Measurements from ENCODE around the gene CACNG6. TPM values are rescaled to one million over a fixed set of nuclear protein-coding genes. Genes with fewer than 3 reads are reported as not detected.
A peak's percentile ranks its signal among the peaks of the same experiment; 100 is the strongest.

Gene CACNG6
- total RNA-seq, 1 donor from 2014 or later = 0.27 TPM

DNA sequence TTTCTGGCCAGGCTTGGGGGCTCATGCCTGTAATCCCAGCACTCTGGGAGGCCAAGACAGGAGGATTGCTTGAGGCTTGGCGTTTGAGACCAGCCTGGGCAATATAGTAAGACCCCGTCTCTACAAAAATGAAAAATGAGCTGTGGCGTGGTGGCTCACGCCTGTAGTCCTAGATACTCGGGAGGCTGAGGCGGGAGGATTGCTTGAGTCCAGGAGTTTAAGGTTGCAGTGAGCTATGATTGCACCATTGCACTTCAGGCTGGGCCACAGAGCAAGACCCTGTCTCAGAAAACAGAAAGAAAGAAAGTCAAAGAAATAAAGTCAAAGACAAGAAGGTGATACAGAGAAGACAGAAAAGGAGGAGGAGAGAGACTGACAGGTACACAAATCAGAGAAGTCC, 2.5 kb upstream of the CACNG6 start:
- H3K4me3 Mint-ChIP-seq = peak overlapping the region; percentile 10
- H3K27me3 Mint-ChIP-seq = peaks cover 29% of the 10 kb centered on the region
- TF ChIP-seq, protein P1, sequence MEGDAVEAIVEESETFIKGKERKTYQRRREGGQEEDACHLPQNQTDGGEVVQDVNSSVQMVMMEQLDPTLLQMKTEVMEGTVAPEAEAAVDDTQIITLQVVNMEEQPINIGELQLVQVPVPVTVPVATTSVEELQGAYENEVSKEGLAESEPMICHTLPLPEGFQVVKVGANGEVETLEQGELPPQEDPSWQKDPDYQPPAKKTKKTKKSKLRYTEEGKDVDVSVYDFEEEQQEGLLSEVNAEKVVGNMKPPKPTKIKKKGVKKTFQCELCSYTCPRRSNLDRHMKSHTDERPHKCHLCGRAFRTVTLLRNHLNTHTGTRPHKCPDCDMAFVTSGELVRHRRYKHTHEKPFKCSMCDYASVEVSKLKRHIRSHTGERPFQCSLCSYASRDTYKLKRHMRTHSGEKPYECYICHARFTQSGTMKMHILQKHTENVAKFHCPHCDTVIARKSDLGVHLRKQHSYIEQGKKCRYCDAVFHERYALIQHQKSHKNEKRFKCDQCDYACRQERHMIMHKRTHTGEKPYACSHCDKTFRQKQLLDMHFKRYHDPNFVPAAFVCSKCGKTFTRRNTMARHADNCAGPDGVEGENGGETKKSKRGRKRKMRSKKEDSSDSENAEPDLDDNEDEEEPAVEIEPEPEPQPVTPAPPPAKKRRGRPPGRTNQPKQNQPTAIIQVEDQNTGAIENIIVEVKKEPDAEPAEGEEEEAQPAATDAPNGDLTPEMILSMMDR (conservative IDR thresholded peaks at IDR 0.05) = no peak
- H3K9me3 Mint-ChIP-seq = no peaks in the 10 kb centered on the region
- no peaks in the 10 kb centered on the region for H3K4me1 Mint-ChIP-seq (ENCODE audit: unreplicated experiment)
- DNase-seq (ENCODE audit: extremely low spot score, unreplicated experiment) = no peak
- no peak overlapping the region for H3K27ac Mint-ChIP-seq
- no peaks in the 10 kb centered on the region for H3K36me3 Mint-ChIP-seq

DNA sequence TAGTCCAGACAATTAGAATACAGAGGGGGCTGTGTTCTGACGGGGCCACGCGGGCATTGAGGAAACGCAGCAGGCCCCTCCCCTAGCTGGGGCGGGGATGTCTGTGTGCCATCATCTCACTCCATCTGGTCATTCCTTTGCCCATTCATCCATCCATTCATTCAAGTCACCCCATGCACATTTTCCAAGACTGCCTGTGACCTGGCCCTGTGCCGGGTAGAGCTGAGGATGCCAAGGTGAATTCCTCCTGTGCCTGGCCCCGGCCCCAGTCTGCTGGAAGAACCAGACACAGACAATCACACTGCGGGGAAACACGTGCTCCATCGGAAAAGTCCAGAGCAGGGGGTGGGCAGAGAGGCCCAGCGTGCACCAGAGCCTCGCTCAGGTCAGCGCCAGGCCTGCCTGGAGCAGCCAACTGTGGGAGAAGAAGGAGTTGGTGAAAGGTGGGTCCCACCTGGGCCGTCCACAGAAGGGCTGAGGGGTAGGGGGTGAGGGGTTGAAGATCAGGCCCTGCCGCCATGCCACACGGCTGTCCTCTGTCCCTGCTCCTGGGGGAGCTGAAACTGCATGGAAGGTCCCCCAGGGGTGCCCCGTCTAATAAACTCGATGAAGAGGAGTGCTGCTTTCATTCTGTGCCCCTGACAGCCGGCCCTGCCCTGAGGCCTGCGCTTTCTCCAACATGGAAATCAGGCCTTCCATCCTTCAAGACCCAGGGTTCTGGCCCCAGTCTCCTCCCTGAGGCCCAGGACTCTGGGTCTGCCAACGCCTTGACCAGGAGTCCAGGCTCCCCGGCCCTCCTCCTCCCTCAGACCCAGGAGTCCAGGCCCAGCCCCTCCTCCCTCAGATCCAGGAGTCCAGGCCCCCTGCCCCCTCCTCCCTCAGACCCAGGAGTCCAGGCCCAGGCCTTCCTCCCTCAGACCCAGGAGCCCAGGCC, 1.6 kb upstream of the CACNG6 start:
- no peak for DNase-seq (ENCODE audit: extremely low spot score, unreplicated experiment)
- TF ChIP-seq, protein P1 (conservative IDR thresholded peaks at IDR 0.05) = no peak
- H3K36me3 Mint-ChIP-seq = no peaks in the 10 kb centered on the region
- no peak overlapping the region for H3K27ac Mint-ChIP-seq
- H3K4me1 Mint-ChIP-seq (ENCODE audit: unreplicated experiment) = no peaks in the 10 kb centered on the region
- no peak overlapping the region for H3K4me3 Mint-ChIP-seq
- no peaks in the 10 kb centered on the region for H3K9me3 Mint-ChIP-seq
- H3K27me3 Mint-ChIP-seq = peaks cover 38% of the 10 kb centered on the region

DNA sequence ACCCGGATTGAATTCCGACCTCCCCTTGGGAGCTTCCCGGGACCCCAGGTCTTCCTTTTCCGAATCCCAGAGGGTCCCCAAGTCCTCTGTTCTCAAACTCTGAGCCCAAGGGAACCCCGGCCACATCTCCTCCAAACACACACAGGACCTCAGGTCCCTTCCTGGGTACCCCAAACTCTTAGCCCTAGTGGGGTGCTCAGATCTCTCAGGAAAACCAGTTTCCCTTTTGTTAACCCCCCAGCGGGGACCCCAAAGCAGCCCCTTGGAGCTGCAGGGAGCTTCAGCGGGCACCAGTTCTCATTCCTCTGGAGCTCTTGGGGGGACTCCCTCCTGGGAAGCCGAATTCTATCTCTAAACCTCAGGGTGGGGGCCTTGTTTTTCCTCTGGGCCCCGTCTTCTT, 774 bp downstream of the CACNG6 start:
- Mint-ChIP-seq H3K4me1 (ENCODE audit: unreplicated experiment) (no peaks in the 10 kb centered on the region), H3K4me3 (peak overlapping the region; percentile 64), H3K27me3 (peaks cover 56% of the 10 kb centered on the region), H3K36me3 (no peaks in the 10 kb centered on the region), H3K27ac (no peak overlapping the region), H3K9me3 (no peaks in the 10 kb centered on the region)
- TF ChIP-seq, protein P1 (conservative IDR thresholded peaks at IDR 0.05) = no peak
- no peak for DNase-seq (ENCODE audit: extremely low spot score, unreplicated experiment)

DNA sequence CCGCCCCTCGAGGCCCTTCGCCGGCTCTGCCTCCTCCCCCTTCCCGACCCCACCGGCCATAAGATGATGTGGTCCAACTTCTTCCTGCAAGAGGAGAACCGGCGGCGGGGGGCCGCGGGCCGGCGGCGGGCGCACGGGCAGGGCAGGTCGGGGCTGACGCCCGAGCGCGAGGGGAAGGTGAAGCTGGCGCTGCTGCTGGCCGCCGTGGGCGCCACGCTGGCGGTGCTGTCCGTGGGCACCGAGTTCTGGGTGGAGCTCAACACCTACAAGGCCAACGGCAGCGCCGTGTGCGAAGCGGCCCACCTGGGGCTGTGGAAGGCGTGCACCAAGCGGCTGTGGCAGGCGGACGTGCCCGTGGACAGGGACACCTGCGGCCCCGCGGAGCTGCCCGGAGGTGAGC, 1.4 kb downstream of the CACNG6 start:
- no peaks in the 10 kb centered on the region for H3K4me1 Mint-ChIP-seq (ENCODE audit: unreplicated experiment)
- TF ChIP-seq, protein P1 (conservative IDR thresholded peaks at IDR 0.05) = no peak
- no peaks in the 10 kb centered on the region for H3K9me3 Mint-ChIP-seq
- DNase-seq (ENCODE audit: extremely low spot score, unreplicated experiment) = no peak
- no peak overlapping the region for H3K27ac Mint-ChIP-seq
- peaks cover 61% of the 10 kb centered on the region for H3K27me3 Mint-ChIP-seq
- H3K4me3 Mint-ChIP-seq = no peak overlapping the region
- H3K36me3 Mint-ChIP-seq = no peaks in the 10 kb centered on the region

DNA sequence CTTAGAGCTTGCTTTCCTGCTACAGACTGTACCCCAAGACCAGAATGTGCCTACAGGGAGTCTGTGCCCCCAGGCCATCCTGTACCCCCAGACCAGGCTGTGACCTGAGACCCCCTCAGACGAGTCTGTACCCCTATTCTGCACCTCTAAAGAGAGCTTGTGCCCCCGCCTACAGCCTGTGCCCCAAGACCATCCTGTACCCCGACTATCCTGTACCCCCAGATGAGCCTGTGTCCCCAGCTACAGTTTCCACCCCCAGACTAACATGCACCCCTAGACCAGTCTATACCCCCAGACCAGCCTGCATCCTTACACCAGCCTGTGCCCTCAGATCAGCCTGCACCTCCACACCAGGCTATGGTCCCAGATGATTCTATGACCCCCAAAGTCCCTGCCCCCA, 2.0 kb downstream of the CACNG6 start:
- Mint-ChIP-seq H3K9me3 (no peaks in the 10 kb centered on the region), H3K36me3 (no peaks in the 10 kb centered on the region), H3K4me3 (no peak overlapping the region), H3K27me3 (peaks cover 64% of the 10 kb centered on the region), H3K4me1 (ENCODE audit: unreplicated experiment) (no peaks in the 10 kb centered on the region), H3K27ac (no peak overlapping the region)
- TF ChIP-seq, protein P1 (conservative IDR thresholded peaks at IDR 0.05) = no peak
- no peak for DNase-seq (ENCODE audit: extremely low spot score, unreplicated experiment)
